ENCODE results near the gene RASGRF2. TPM values are rescaled to one million over a fixed set of nuclear protein-coding genes. Genes with fewer than 3 reads are reported as not detected.
"Not testable (repeated sequence)": the region's sequence is repeated elsewhere in the genome, so short reads cannot be mapped to it uniquely, and the experiment has no call there.

The RASGRF2 gene
- total RNA-seq, 1 donor from 2014 or later = 2.1 TPM

- DNase-seq = no peak
Measured at GRCh38 chr5:80987078-80987766, 27.1 kb downstream of the RASGRF2 start.

GRCh38 chr5:80988419-80988935 lies 28.3 kb downstream of the RASGRF2 start:
- no peak for DNase-seq

- no peak for DNase-seq
Measured at GRCh38 chr5:80989883-80990282, 29.7 kb downstream of the RASGRF2 start.

GRCh38 chr5:80990527-80990926 lies 30.4 kb downstream of the RASGRF2 start:
- no peak for DNase-seq

- no peak for DNase-seq
Measured at GRCh38 chr5:80990971-80991370, 30.8 kb downstream of the RASGRF2 start.

GRCh38 chr5:80995908-80996307 lies 35.7 kb downstream of the RASGRF2 start:
- no peak for DNase-seq

- no peak for DNase-seq
Measured at GRCh38 chr5:80998590-80998979, 38.4 kb downstream of the RASGRF2 start.

GRCh38 chr5:81003811-81004386 lies 43.7 kb downstream of the RASGRF2 start:
- DNase-seq = no peak

GRCh38 chr5:81005708-81006107 lies 45.5 kb downstream of the RASGRF2 start:
- DNase-seq = no peak

GRCh38 chr5:81006231-81006630 lies 46.1 kb downstream of the RASGRF2 start:
- no peak for DNase-seq

GRCh38 chr5:81006947-81007636 lies 46.9 kb downstream of the RASGRF2 start:
- no peak for DNase-seq

- no peak for DNase-seq
Measured at GRCh38 chr5:81007637-81008027, 47.5 kb downstream of the RASGRF2 start.

GRCh38 chr5:81010336-81011169 lies 50.4 kb downstream of the RASGRF2 start:
- DNase-seq = no peak

GRCh38 chr5:81014348-81014747 lies 54.2 kb downstream of the RASGRF2 start:
- no peak for DNase-seq

- no peak for DNase-seq
Measured at GRCh38 chr5:81016116-81016515, 56.0 kb downstream of the RASGRF2 start.

- DNase-seq = no peak
Measured at GRCh38 chr5:81017320-81017719, 57.2 kb downstream of the RASGRF2 start.

- DNase-seq = not testable (repeated sequence)
Measured at GRCh38 chr5:81018608-81019007, 58.4 kb downstream of the RASGRF2 start.

GRCh38 chr5:81019748-81020147 lies 59.6 kb downstream of the RASGRF2 start:
- no peak for DNase-seq

- no peak for DNase-seq
Measured at GRCh38 chr5:81020478-81021167, 60.5 kb downstream of the RASGRF2 start.

- DNase-seq = no peak
Measured at GRCh38 chr5:81021486-81021885, 61.3 kb downstream of the RASGRF2 start.

- no peak for DNase-seq
Measured at GRCh38 chr5:81021951-81022687, 62.0 kb downstream of the RASGRF2 start.

Data from skin of body (tissue), 2 donors.